SKM-1 treated with dmso at 0.1 percent for 144 hours (cell line): Measurements from ENCODE around the gene LMO3.

ENCODE experiments used
- DNase-seq: peaks from one replicate; lab custom pipeline; 2025; ENCODE audit not compliant: unreplicated experiment; lab: John Stamatoyannopoulos, UW

LMO3 gene

DNA sequence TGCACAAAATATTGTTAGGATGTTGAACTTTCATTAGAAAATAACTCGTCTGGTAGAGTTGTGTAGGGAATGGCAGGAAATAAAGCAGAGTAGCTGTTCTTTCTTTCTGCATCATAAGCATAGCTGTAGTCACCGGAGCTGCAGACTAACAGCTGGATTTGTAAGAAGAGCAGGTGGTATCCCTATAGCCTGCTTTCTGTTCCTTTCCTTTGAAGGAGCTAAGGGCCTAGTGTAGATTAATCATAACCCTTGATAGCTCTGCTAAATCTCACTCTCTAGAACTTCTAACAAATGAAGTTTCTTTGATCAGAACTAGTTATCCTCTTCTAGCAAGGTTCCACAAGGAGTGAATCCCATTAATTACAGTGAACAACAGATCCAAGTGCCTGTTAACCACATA, 3.5 kb downstream of the LMO3 start:
- no peak for DNase-seq

DNA sequence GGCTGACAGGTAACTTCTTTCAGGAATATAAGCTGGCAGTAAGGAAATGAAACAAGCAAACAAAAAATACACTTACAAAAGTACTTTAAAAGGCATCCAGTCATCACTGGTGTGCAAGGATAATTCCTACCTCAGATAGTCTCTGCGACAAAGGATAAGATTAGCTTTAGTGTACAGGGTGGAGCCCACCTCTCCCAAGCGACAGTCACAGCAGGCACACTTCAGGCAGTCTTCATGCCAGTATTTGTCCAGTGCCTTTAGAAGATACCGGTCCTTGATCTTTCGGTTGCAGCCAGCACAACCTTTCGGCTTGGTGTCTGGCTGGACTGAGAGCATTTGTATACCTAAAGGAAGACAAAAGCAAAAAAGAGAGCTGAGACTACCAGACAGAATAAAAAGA, 5.4 kb downstream of the LMO3 start:
- no peak for DNase-seq

DNA sequence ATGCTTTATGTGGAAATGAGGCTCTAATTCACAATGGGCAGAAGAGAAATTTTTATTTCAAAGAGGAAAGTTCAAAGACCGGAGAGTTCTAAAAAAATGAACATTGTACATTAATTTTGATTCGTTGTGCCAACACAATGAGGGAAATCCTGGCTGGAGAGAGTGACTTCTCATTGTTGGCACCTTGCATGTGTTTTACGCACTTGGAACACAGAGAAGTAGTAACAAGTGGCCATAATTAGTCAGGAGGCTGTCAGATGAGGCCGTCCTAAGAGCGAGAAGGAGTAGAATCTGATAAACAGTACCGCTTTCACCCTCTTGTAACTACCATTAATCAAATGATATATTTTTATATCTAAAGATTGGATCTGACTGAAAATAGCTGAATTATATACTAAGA, 6.9 kb downstream of the LMO3 start:
- DNase-seq, result no peak

DNA sequence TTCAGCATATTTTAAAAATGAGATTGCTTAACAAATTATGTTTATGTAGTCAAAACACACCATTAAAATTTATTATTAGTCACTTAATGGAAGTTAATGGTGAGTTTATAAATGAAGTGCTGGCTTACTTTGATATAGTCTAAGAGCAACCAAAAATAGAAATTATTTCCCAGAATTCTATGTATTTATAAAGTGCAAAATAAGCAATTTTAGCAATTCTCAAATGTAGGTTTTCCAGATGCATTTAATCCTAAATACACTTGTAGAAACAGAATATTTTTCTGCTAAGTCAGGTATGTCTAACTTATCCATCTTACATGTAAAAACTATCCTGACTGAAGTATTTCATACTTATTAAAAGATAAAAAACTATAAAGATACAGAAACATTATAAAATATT, 11.2 kb downstream of the LMO3 start:
- DNase-seq, result no peak

DNA sequence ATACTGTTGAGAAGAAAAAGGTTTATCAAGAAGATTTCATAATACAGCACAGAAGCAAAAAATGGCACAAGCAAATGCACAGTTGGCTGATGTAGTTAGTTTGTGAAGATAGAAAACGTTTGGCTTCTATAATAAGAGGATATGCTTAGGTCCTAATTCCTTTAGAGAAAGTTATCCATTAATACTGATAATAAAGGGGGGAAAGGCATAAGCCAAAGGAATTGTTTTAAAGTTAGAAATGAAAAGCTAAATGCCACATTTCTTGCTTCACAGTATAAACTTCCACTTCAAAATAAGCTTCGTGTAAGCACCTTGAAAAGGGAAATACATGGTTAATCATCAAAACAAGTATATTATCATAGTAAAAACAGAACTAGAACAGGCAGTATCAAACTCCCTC, 12.4 kb downstream of the LMO3 start:
- DNase-seq, result no peak

DNA sequence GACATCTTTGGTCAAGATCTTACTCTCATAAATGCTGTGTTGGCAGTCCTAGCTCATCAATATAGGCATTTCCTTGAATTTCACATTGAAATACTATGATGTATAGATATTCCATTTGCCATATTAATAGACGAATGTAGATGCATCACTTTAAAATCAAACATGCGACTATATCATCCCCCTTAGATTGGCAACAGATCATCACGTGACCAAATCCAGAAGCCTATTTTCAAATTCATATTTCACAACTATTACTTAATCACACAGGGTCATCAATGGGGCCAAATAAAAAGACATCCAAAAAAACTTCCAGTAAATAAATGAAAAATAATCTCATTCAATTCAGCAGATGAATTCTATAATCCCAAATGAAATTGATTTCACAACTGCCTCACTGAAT, 15.3 kb downstream of the LMO3 start:
- no peak for DNase-seq

DNA sequence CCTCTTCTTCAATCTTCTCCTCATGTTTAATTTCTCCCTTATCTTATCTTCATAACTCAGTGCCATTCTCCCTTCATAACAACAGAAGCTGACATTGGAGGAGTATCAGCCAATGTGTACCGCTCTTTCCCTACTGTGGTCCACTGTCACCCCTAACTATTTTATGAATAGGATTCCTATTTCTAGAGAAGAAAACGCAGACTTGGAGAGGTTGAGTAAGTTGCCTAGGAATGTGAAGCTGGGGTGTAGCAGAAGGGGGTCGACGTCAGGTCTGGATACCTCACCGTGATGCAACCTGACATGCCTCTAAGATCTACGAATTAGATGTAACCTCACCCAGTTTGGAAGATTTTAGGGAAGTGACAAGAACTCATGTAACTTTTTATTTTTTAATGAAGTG, 17.1 kb downstream of the LMO3 start:
- no peak for DNase-seq

DNA sequence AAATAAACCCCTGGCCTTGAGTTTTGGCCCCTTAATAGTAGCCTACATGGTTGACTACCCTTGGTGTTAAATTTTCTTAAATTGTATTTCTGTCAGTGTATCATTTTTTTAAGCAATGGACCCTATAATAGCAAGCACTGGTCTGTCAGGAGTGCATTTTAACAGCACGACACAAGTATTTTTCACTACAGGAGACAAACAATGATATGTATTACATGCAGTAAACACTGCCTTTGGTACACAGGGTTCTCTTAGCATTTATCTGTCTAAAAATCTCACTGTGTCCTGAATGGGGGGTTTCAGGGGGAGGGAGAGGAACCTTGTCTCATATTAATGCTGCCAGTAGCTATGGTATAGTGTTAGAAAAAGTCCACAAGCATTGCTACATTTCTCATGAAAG, 18.4 kb downstream of the LMO3 start:
- no peak for DNase-seq

DNA sequence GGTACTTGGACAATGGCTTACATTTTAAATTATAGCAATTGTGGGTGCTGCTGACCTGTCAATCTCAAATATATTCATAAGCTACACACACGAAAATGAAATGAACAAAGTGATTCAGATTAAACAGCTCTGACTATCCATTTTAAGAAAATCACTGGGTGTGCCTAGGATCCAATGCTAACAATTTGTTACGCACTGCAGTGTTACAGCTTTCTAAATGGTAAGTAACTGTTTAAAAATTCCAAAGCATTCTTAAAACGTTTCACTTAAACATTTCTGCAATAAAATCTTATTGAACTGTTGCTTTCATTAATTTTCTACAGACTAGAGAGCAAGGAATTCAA, 18.9 kb downstream of the LMO3 start:
- DNase-seq, result no peak

DNA sequence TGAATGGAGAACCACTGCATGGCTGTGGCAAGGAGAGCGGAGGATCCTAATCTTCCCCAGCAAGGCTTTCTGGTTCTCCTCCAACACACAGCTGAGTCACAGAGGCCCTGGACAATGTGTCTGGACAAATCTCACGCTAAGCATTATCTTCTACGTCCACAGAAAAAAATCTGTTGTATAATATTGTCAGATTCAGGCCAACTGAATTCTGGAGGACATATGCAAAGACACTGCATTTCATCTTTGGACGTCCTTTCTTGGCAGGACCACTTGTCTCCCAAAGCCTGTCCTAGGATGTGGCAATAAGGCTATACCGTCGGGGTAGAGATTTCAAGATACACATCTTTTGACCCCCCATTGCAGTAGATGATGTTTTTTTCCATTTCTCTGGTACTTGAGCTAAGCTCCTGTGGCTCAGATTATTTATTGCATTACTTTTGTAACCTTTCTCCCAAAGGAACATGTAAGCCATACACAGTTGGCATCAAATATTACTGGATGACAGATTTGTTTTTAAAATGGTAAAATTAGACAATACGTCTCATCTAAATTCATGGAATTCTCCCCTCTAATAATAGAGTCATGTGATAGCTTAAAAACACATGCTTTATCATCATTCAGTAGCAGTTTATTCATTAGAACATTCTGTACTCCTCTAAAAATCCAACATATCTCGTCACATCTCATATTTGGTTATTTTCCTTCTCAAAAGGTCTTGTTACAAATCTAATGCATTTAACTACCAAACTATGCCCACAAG, 19.4 kb downstream of the LMO3 start:
- DNase-seq, result no peak

DNA sequence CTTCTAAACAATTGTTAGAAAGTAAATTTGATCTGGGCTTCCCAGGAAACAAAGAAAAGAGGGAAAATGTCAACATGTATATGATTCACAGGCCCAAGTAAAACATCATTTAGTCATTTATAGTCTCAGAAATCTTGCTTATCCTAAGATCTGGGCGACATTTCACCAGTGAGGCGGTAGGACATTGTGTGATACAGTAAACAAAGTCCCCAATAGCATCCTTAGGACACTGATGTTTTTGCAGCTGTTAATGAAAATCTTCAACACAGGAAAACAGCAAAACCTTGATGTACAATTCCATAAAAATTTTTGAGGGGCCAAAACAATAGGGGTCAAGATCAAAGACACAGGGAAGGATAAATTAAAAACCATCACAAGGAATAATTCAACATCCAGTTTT, 20.2 kb downstream of the LMO3 start:
- DNase-seq, result no peak

DNA sequence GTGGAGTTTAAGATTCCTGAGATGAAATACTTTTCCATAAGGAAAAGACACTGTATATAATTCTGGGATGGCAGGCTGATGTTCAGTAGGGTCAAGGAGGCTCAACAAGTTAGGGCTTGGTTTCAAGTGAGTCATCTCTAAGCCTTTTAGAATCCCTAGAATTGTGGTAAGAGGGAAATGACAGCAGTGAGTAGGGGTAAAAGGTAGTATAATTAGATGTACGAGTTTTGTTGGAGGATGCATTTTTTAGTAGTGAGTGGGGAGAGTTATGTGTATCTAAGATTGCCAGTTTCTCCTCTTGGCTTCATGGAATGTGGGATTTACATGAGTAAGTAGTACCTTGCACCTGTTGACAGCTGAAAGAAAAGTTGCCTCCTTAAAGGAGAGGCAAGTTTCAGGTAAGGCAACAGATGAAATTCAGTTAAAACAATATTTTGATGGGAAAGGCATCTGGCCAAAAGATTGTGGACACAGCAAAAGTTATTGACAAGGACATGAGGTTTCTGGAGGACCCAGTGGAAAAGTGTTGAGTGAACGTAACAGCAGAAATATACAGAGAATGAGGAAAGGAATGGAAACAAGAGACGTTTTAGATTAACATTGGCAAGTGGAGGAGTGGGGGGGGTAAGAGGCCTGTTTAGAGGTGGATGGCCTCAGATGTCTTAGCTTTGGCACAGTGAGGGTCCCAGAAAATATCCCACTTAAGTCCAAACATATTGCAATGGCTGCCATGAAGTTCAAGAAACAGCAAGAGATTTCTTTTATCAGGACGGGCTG, 21.8 kb downstream of the LMO3 start:
- DNase-seq, result no peak

DNA sequence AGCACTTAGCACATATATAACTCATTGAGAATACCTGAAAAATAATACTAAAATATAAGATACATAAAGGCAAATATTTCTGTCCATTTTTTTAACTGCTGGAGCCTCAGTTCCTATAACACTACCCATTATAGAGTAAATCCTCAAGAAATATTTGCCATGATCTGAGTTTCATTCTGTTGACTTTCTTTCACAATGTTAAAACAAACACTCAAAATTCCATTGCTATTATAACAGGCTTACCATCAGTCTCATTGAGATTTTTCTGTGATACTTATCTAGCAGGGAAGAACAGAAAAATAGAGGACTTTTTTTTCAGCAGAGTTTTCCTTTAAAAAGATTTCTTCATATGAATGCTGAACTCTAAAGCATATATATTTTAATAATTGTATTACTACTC, 24.5 kb downstream of the LMO3 start:
- no peak for DNase-seq

DNA sequence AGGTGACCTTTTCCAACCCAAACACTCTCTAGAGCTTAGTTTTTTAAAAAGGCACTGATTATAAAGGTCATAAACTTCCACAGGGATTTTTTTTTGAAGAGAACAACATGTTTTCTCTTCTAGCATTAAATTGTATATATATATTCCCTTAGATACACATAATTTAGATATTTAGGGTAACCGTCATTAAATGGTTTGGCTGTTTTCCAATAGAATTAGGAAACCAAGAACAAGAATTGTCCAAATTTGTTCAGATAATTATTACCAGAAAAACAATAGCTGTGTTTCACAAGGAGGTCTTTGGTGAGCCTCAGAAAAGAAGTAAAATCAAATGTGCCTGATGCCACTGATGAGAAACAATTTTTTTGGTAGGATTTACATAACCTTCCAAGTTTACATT, 26.9 kb downstream of the LMO3 start:
- DNase-seq, result no peak

DNA sequence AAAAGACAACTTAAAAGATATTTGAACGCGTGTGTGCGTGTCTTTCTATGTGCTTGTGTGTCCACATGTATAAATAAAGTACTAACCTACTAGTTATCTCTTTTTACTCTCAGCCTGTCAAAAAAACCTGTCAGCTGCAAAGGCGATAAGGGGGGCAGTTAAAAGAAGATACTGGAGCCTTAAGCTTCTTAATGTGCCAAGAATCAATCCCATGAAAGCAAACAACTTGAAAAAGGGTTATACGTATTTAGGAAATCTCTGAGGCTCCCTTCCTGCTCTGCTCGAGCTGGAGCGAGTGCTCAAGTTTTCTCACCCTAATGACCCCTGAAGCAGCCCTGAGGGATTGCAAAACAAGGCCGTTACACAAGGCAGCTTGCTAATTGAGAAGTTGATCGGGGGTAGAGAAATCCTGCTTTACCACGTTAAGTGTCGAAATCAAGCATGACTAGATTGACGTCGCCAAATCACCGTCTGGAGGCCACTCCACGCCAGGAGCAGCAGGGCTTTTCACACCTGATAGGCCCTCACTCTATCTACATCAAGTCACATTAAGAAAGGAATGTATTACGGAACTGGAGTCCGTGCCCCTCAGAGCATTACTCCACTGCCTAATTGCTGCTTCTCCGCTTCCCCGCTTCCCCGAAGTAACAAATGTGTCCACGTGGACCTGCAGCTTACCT, 32.4 kb downstream of the LMO3 start:
- peak; percentile 81 for DNase-seq

DNA sequence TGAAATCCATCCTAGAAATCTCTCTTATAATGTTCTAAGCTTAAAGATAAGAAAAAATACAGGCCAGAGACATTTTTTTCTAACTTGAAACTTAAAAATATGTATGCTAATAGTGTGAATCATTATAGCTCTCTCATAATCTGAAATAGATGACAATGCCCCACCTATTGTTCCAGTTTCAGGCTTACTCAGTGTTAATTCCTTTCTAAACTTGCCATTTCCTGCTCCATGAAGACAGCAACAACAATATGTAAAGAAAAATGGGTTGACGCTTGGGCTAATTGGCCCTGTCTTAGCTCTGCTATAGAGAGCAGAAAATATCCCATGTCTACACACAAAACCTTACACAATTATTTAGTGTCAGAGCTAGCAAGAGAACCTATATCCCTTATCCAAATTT, 37.1 kb downstream of the LMO3 start:
- DNase-seq, result no peak

DNA sequence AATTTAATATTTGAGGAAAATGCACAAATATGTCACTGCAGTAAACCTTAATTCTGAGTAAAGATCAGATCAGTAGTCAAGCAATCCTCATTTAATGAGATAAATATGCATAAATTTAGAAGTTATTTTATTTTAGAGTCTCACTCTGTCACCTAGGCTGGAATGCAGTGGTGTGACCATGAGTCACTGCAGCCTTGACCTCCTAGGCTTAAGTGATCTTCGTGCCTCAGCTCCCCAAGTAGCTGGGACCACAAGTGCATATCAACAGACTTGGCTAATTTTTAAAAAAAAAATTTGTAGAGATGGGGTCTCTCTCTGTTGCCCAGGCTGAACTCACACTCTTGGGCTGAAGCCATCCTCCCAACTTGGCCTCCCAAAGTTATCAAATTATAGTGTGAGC, 41.3 kb downstream of the LMO3 start:
- DNase-seq, result no peak

DNA sequence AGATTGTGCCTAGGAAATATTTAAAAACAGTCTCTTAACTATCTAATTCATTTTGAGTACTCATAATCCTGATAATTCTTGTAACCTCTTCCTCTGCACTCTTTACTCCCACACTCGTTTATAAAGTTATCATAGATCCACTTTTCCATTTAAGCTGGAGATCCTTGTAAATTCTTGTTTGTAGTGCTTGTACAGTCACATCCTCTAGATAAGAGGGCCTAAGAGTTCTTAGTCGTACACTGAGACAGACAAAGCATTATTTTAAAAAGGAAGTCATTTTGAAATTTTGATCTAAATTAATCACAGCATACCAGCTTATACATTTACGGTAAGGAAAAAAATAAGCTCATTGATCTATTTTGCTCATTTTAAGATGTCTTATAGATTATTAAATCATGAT, 42.5 kb downstream of the LMO3 start:
- no peak for DNase-seq

DNA sequence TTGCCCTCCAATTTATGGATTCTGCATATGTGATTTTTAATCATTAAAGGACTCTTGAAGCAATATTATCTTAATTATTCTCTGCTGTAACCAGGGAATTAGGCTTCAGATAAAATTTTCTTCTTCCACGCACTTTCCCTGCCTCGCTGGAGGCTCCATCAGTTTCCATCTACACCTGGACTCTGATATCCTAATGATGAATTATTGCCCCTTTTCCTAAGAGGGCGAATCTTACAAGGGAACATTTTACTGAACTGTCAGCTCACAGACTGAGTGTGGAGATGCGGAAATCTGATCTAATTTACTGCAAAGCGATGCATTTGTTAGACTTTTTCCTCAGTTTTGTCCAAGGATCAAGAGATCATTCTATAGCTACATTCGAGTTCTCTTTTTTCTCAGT, 43.0 kb downstream of the LMO3 start:
- no peak for DNase-seq

DNA sequence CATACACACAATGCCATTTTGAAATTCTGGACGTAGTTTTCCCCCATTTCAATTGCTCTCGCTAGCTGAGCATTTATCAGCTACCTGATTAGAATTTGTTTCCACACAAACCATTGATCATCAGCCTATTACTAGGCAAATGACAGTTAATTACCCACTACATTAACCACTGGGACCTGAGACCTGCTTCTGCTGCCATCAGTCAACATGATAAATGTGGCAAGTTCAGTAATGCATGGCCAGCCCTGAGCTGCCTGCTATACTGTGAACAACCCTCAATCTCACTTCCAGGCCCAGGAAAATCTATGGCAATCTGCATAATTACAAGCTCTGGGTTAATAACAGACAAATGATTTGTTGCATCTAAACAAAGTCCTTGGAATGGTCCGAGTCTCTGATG, 43.5 kb downstream of the LMO3 start:
- no peak for DNase-seq

DNA sequence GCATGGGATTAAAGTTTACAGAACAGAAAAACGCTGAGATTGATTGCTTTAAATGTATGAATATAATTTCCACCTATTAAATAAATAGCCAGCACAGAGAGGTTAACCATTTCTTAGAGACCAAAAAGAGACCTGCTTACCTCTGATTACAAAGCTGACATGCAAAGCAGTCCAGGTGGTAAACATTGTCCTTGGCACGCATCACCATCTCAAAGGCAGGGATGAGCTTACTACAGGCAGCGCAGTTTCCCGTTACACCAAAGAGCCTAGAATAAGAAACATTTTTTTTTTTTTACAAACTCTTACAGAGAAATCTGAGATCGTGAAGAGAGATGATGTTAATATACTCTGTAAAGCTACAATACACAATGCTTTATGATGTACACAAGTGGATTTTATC, 45.7 kb downstream of the LMO3 start:
- no peak for DNase-seq

DNA sequence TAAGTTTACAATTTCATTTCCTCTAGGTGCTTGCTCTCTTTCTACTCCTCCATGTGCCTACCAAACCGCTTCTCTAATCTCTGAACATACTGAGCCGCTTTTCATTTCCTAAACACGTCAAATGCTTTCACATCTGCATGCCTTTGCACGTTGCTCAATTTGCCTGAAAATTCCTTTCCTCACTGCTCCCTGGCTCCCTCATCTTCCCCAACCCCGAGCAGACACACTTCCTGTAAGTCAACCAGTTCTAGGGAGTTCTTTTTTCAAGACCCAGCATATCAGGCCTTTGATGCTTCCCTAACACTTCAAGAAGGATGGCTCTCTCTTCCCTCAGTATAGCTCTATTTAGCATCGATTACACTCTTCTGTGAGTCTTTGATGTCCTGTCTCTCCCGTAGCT, 50.3 kb downstream of the LMO3 start:
- DNase-seq, result no peak
